ENCODE data around the gene SYT1.

- TF ChIP-seq POLR2A (IDR thresholded peaks at IDR 0.05) (no peak), EP300 (IDR thresholded peaks at IDR 0.05) (no peak)
Measured at GRCh38 chr12:79397609-79398008, 533.0 kb downstream of the SYT1 start.
